IMR-90 (cell line): Measurements from ENCODE around the gene SLC25A22.

ENCODE experiments used
- CEBPB ChIP-seq: IDR thresholded peaks from 2 replicates; pipeline ENCODE4 v1.6.1; 2012; ENCODE audit warnings: low read depth, low read length, improper control_type of control experiment
- CHD1 ChIP-seq: IDR thresholded peaks from 2 replicates; pipeline ENCODE4 v1.6.1; 2012; ENCODE audit warnings: low read depth, low read length, improper control_type of control experiment
- CTCF ChIP-seq: conservative IDR thresholded peaks from 2 replicates; pipeline ENCODE4 v1.5.1; 2012; ENCODE audit warnings: mild to moderate bottlenecking, low read depth, low read length, improper control_type of control experiment
- ELK1 ChIP-seq: fragments of 150-350 bp; IDR thresholded peaks from 2 replicates; pipeline ENCODE4 v1.6.1; 2016; ENCODE audit warnings: low read depth, mild to moderate bottlenecking, low read length, moderate library complexity, borderline replicate concordance
- MAFK ChIP-seq: IDR thresholded peaks from 2 replicates; pipeline ENCODE4 v1.6.1; 2012; ENCODE audit warnings: low read depth, low read length, improper control_type of control experiment
- MAZ ChIP-seq: IDR thresholded peaks from 2 replicates; pipeline ENCODE4 v1.6.1; 2012; ENCODE audit warnings: low read depth, mild to moderate bottlenecking, low read length, improper control_type of control experiment, moderate library complexity, borderline replicate concordance
- MXI1 ChIP-seq: IDR thresholded peaks from 2 replicates; pipeline ENCODE4 v1.6.1; 2012; ENCODE audit warnings: low read depth, mild to moderate bottlenecking, low read length, moderate library complexity, borderline replicate concordance
- POLR2A ChIP-seq: IDR thresholded peaks from 2 replicates; pipeline ENCODE4 v1.6.1; 2012; ENCODE audit warnings: mild to moderate bottlenecking, low read depth, low read length
- RAD21 ChIP-seq: IDR thresholded peaks from 2 replicates; pipeline ENCODE4 v1.6.1; 2012; ENCODE audit warnings: low read length, improper control_type of control experiment
- RFX5 ChIP-seq: IDR thresholded peaks from 2 replicates; pipeline ENCODE4 v1.8.0; 2012; ENCODE audit warnings: low read depth, mild to moderate bottlenecking, low read length, moderate library complexity
- SMC3 ChIP-seq: fragments of 150-350 bp; IDR thresholded peaks from 2 replicates; pipeline ENCODE4 v1.6.1; 2016; ENCODE audit warnings: low read depth, mild to moderate bottlenecking, antibody characterized with exemption, low read length, moderate library complexity
- TF ChIP-seq, protein P1 (sequence below): fragments of 150-350 bp; IDR thresholded peaks from 2 replicates; pipeline ENCODE4 v1.6.1; 2017; ENCODE audit warnings: mild to moderate bottlenecking, antibody characterized with exemption, low read length, low read depth

DNA sequence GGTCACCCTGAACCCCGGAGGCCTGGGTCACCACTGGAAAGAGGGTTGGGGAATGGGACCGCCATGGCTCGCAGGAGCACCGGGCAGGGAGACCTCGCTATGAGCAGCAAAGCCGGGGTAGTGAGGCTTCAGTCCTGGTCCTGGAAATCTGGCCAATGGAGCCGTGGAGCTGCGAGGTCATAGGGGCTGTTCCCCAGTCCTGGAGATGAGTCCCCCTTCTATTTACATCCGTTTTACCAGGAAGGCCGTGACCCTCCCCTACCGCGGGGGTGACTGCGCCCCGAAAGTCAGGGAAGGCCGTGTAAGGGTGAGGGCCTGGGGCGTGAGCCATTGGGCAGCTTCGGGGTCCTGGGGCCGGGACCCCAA lies 6.5 kb upstream of the SLC25A22 start:
- TF ChIP-seq MAZ (no peak), CTCF (no peak), POLR2A (no peak), CHD1 (no peak), MAFK (no peak), RAD21 (no peak), SMC3 (no peak), ELK1 (no peak), RFX5 (no peak), CEBPB (no peak), MXI1 (no peak)
- TF ChIP-seq, protein P1, sequence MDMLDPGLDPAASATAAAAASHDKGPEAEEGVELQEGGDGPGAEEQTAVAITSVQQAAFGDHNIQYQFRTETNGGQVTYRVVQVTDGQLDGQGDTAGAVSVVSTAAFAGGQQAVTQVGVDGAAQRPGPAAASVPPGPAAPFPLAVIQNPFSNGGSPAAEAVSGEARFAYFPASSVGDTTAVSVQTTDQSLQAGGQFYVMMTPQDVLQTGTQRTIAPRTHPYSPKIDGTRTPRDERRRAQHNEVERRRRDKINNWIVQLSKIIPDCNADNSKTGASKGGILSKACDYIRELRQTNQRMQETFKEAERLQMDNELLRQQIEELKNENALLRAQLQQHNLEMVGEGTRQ, result no peak
